HL-60/S4 (cell line): ENCODE data around the gene AKAP12.
"Not testable (repeated sequence)": the region's sequence is repeated elsewhere in the genome, so short reads cannot be mapped to it uniquely, and the experiment has no call there.

Experiments
- in situ Hi-C: fragments of 300-500 bp; cut with MboI; formaldehyde crosslinking; loops from 2 replicates; pipeline ENCODE4 v1.14.3; 2022; ENCODE audit warnings: low sequenced_read_pairs

The AKAP12 gene

GRCh38 chr6:151339369-151339768 is 99.6 kb downstream of the AKAP12 start:
- in situ Hi-C loops, result no loop called here

DNA sequence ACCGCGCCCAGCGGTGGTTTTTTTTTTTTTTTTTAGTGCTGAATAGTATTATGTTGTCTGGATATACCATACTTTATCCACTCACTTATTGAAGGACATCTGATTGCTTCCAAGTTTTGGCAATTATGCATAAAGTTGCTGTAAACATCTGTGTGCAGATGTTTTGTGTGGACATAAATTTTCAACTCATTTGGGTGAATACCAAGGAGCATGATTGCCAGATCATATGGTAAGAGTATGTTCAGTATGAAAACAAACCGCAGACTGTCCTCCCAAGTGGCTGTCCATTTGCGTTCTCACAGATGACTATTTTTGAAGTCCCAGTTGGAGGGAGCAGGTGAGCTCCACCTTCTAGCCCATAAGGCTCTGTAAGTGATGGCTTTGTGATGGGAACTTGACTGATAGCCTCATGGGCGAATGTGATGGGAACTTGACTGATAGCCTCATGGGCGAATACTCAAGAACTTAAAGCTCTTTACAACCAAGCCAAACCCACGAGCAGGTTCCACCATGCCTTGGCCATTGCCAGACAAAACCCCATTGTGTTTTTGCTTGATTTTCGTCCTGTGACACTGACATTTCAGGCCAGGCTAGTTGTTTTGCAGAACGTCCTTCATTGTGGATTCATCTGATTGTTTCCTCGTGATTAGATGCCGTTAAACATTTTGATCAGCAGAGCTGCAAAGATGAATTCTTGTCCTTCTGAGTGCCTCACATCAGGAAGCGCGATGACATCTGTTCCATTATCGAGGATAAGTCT is 100.6 kb downstream of the AKAP12 start:
- in situ Hi-C loops, result no loop called here

DNA sequence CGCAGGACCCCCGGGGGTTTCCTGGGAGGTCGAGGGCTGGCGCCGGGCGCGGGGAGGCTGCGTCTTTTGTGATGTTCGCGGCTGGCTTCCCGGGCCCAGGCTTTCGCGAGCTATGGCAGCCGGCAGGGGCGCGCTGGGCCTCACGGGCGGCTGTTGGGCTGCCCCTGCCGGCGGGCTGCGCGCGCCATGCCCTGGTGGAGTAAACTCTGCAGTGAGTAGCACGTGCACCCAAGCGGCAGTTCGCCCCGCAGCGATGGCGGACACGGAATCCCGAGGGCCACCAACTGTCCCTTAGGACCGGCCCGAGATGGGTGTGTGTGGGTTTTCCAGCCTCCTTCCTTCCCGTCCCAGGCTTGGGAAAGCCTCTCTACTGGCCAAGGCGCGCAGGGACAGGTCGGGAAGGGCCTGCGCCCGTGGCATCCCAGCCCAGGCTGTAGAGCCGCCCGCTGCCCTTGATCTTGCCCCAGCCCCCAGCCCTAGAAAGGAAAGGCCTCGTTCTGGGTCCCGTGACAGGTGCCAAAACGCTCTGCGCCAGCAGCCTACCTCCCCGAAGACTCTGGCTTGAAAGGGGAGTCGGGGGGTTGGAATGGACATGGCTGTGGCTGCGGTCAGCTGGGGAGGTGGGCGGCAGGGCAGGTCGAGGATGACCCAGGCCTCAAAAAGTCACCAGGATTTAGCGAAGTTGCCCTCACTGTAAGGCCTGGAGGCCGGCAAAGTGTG is 101.9 kb downstream of the AKAP12 start:
- in situ Hi-C loops, result no loop called here

DNA sequence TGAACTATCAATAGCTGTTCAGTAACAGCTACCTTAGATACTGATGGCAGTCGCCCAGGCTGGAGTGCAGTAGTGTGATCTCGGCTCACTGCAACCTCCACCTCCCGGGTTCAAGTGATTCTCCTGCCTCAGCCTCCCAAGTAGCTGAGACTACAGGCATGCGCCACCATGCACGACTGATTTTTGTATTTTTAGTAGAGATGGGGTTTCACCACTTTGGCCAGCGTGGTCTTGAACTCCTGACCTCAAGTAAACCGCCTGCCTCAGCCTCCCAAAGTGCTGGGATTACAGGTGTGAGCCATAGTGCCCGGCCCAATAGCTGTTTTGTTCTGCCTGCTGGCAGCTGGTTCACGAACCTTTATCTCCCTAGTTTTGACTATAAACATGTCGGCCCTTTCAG is 103.0 kb downstream of the AKAP12 start:
- in situ Hi-C loops, result not testable (repeated sequence)

- in situ Hi-C loops, result no loop called here
Measured at GRCh38 chr6:151349651-151350270, 110.0 kb downstream of the AKAP12 start.

DNA sequence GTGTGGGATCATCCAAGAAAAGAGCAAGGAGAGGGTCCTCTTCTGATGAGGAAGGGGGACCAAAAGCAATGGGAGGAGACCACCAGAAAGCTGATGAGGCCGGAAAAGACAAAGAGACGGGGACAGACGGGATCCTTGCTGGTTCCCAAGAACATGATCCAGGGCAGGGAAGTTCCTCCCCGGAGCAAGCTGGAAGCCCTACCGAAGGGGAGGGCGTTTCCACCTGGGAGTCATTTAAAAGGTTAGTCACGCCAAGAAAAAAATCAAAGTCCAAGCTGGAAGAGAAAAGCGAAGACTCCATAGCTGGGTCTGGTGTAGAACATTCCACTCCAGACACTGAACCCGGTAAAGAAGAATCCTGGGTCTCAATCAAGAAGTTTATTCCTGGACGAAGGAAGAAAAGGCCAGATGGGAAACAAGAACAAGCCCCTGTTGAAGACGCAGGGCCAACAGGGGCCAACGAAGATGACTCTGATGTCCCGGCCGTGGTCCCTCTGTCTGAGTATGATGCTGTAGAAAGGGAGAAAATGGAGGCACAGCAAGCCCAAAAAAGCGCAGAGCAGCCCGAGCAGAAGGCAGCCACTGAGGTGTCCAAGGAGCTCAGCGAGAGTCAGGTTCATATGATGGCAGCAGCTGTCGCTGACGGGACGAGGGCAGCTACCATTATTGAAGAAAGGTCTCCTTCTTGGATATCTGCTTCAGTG is 110.8 kb downstream of the AKAP12 start:
- in situ Hi-C loops, result no loop called here

DNA sequence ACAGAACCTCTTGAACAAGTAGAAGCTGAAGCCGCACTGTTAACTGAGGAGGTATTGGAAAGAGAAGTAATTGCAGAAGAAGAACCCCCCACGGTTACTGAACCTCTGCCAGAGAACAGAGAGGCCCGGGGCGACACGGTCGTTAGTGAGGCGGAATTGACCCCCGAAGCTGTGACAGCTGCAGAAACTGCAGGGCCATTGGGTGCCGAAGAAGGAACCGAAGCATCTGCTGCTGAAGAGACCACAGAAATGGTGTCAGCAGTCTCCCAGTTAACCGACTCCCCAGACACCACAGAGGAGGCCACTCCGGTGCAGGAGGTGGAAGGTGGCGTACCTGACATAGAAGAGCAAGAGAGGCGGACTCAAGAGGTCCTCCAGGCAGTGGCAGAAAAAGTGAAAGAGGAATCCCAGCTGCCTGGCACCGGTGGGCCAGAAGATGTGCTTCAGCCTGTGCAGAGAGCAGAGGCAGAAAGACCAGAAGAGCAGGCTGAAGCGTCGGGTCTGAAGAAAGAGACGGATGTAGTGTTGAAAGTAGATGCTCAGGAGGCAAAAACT is 111.5 kb downstream of the AKAP12 start:
- in situ Hi-C loops, result no loop called here

GRCh38 chr6:151351731-151352130 is 112.0 kb downstream of the AKAP12 start:
- in situ Hi-C loops, result no loop called here

DNA sequence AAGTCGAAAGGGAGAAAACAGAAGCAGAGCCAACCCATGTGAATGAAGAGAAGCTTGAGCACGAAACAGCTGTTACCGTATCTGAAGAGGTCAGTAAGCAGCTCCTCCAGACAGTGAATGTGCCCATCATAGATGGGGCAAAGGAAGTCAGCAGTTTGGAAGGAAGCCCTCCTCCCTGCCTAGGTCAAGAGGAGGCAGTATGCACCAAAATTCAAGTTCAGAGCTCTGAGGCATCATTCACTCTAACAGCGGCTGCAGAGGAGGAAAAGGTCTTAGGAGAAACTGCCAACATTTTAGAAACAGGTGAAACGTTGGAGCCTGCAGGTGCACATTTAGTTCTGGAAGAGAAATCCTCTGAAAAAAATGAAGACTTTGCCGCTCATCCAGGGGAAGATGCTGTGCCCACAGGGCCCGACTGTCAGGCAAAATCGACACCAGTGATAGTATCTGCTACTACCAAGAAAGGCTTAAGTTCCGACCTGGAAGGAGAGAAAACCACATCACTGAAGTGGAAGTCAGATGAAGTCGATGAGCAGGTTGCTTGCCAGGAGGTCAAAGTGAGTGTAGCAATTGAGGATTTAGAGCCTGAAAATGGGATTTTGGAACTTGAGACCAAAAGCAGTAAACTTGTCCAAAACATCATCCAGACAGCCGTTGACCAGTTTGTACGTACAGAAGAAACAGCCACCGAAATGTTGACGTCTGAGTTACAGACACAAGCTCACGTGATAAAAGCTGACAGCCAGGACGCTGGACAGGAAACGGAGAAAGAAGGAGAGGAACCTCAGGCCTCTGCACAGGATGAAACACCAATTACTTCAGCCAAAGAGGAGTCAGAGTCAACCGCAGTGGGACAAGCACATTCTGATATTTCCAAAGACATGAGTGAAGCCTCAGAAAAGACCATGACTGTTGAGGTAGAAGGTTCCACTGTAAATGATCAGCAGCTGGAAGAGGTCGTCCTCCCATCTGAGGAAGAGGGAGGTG is 112.9 kb downstream of the AKAP12 start:
- in situ Hi-C loops, result no loop called here

DNA sequence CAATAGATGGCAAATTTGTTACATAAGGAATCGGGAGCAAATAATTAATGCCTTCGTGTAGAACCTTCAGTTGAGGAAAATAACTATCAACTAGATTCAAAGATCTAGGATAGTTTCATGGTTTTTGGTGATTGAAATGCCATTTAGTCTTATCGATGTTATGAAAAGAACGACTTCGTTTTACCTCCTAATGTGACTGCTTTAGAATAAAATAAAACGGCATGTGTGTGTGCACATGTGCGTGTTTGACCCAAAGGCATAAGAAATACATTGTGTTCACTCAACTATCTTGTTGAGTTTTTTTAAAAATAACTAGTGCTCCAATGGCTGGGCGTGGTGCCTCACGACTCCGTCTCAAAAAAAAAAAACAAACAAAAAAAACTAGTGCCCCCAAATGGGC is 114.0 kb downstream of the AKAP12 start:
- in situ Hi-C loops, result no loop called here

DNA sequence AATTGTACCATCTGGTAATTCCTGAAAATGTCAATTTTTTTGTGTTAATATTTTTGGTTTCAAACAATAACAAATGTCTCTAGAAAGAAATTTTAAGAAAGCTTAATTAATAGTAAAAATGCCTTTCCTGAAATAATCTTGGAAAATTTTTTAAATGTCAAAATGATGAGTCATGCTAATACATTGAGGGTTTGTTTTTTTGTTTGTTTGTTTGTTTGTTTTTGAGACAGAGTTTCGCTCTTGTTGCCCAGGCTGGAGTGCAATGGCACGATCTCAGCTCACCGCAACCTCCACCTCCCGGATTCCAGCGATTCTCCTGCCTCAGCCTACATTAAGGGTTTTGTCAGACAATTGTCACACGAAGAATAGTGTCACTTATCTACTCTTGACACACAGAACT is 117.2 kb downstream of the AKAP12 start:
- in situ Hi-C loops, result not testable (repeated sequence)

DNA sequence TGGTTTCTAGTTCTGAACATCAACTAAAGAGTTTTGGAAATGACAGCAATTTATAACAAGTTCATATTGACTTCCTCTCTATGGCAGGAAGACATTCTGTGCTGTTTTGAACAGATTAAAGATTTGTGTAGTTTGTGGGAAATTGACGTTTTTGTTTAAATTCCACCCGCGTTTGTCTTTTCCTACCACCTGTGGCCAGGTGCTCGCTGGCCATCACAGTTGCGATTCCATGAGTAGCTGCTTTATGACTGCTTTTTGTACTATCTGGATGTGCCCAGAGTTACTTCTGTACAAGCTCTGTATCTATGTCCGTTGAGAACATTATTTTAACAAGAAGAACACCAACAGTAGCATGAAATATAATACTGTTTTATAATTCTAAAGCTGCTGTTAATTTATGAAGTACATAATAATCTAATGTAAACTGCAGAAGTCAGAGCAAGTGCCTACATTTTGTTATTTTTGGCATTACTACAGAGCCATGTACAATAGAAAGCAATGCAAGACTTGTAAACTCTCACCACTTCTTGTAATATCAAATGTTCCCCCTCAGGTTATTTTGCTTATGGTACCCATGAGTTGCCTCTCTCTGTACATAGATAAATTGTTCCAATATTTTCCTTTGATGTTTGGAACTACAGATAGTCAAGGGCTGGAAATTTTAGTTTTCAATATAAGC is 118.1 kb downstream of the AKAP12 start:
- in situ Hi-C loops, result no loop called here

DNA sequence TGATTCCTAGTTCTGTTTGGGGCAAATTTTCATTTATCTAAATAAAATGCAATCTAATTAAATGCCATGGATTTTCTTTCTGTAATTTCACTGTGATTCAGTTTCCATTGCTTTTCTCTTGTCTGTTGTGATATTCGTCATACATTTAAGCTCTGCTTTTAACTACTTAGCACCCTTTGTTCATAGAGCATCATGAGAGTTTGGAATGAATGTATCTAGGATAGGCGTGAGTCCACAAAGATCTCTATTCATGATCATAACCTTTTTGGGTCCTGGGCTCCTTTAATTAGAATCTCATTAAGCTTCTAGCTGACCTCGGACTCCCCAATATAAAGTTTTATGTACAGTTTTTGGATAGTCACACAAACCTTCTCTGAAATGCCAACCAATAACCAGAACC is 118.7 kb downstream of the AKAP12 start:
- in situ Hi-C loops, result no loop called here

- in situ Hi-C loops, result no loop called here
Measured at GRCh38 chr6:151359486-151359885, 119.7 kb downstream of the AKAP12 start.

GRCh38 chr6:151365233-151365632 is 125.5 kb downstream of the AKAP12 start:
- in situ Hi-C loops, result no loop called here

DNA sequence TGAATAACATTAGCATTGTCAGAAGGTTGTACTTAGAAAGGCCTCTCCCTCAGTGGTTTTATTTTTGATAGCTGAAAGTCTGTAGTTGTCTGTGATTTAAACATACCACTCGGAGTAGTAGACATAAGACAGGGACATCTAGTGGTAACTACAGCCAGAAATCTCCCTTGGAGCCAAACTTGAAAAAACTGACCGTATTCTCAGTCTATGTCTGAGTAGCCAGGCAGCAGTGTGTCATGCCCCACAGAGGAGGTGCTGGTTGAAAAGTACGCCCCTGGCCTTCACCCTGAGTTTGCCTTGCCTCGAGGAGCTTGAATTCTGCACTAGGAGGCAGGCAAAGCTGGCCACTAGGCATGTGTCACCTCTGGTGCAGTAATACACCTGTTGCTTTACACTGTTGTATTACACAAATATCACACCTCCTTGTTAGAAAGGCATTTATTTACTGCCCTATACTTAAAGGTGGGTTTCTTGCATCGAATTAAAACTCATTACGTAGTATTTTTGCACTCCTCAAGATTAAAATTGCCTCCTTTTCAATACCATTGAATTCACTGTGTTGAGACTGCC is 130.8 kb downstream of the AKAP12 start:
- in situ Hi-C loops, result no loop called here

DNA sequence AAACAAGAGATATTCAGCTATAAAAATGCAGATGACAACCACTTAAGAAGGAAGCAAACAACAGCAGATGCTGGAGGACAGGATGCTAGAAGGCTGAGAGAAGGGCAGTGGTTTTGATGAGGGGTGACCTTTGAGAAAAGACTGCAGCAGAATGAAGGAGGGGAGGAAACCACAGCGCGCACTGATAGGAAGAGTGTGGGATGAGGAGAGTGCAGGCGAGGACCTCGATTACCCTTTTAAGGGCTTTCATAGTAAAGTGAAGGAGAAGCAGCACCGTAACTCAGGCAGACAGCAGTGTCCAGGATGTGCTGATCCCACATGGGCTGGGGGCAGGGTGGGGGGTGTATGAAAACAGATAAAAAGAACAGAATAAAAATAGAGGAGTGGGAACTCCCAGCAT is 132.4 kb downstream of the AKAP12 start:
- in situ Hi-C loops, result no loop called here

DNA sequence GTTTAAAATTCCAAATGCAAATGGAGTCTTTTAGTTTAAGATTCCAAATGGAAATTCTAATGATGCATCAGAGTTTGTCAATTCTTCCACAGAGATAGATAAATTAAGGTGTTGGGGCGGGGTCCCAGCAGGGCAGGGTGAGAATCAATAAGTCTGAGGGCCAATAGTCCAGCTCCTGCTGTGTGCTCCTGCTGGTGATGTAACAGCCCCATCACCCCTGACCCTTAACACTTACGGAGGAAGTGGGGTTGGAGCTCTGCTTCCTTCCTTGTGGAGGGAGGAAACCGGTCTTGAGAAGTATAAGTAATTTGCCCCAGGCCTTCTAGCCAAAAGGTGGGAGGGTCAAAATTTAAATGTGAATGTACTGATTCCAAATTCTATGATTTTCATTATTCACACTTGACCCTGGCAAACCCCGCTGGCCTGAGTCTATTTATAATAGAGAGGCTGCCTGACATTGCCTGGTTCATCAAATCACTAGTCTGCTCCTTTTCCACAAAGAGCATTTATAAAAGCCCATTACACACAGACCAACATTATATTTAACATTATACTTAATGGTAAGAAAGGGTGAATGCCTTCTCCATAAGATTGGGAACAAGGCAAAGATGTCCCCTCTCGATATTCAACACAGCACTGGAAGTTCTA is 134.4 kb downstream of the AKAP12 start:
- in situ Hi-C loops, result no loop called here

GRCh38 chr6:151375833-151376232 is 136.1 kb downstream of the AKAP12 start:
- in situ Hi-C loops, result no loop called here
